ENCODE data around the gene CCDC60.

The CCDC60 gene

GRCh38 chr12:119373001-119373400 is 38.5 kb downstream of the CCDC60 start:
- no peaks in the 10 kb centered on the region for H3K9me3 ChIP-seq (ENCODE audit: control insufficient read depth, insufficient read depth, low read length)
- no peaks in the 10 kb centered on the region for H3K36me3 ChIP-seq (ENCODE audit: control insufficient read depth, insufficient read depth, low read length)
- H3K4me3 ChIP-seq (ENCODE audit: low read depth, low read length) = no peak overlapping the region
- no peaks in the 10 kb centered on the region for H3K27me3 ChIP-seq (ENCODE audit: control insufficient read depth, insufficient read depth, low read length)
- H3K4me1 ChIP-seq (ENCODE audit: control insufficient read depth, insufficient read depth, low read length) = no peaks in the 10 kb centered on the region
- no peak overlapping the region for H3K9ac ChIP-seq (ENCODE audit: low read depth, low read length)

GRCh38 chr12:119373666-119374065 is 39.1 kb downstream of the CCDC60 start:
- Histone ChIP-seq H3K27me3 (ENCODE audit: control insufficient read depth, insufficient read depth, low read length) (no peaks in the 10 kb centered on the region), H3K4me3 (ENCODE audit: low read depth, low read length) (no peak overlapping the region), H3K36me3 (ENCODE audit: control insufficient read depth, insufficient read depth, low read length) (no peaks in the 10 kb centered on the region), H3K9me3 (ENCODE audit: control insufficient read depth, insufficient read depth, low read length) (no peaks in the 10 kb centered on the region), H3K4me1 (ENCODE audit: control insufficient read depth, insufficient read depth, low read length) (no peaks in the 10 kb centered on the region), H3K9ac (ENCODE audit: low read depth, low read length) (no peak overlapping the region)

DNA sequence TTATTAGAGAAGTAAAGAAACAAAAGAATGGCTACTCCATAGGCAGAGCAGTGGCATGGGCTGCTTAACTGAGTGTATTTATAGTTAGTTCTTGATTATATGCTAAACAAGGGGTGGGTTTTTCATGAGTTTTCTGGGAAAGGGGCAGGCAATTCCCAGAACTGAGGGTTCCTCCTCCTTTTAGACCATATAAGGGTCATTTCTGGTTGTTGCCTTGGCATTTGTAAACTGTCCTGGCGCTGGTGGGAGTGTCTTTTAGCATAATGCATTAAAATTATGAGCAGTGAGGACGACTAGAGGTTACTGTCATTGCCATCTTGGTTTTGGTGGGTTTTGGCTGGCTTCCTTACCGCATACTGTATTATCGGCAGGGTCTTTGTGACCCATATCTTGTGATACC is 40.1 kb downstream of the CCDC60 start:
- H3K9me3 ChIP-seq (ENCODE audit: control insufficient read depth, insufficient read depth, low read length) = no peaks in the 10 kb centered on the region
- H3K4me1 ChIP-seq (ENCODE audit: control insufficient read depth, insufficient read depth, low read length) = no peaks in the 10 kb centered on the region
- H3K9ac ChIP-seq (ENCODE audit: low read depth, low read length) = no peak overlapping the region
- H3K4me3 ChIP-seq (ENCODE audit: low read depth, low read length) = no peak overlapping the region
- no peaks in the 10 kb centered on the region for H3K27me3 ChIP-seq (ENCODE audit: control insufficient read depth, insufficient read depth, low read length)
- H3K36me3 ChIP-seq (ENCODE audit: control insufficient read depth, insufficient read depth, low read length) = no peaks in the 10 kb centered on the region

DNA sequence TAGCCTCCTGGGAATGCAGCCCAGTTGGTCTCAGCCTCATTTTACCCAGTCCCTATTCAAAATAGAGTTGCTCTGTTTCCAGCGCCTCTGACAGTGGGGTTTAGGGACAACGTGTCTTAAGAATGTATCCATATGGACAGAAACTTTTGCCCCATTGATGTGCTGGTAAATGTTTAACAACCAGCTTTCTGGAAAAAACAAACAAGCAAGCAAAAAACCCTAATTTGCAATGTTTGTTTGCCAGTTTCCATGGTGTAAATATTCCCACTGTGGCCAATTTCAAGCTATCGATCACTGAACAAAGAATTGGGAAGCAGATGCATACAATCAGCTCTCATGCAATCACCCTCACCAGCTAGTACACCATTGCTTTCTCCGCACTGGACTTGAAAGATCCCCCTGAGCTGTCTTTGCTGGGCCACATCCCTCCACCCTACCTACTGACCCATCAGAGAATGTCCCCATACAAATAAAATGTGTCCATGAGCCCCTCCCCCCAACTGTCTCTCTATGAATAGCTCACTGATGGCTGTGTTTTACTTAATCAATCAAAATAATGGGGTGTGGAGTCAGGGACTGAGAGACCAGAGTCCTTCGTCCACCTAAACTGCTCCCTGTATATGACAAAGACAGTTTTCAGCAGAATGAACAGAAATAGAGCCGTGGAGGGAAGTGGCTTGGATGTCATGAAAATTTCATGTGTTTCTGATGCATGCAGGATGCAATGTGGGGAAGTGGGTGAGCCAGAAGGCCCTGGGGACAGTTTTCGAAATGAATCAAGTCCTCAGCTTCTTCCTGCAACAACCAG is 40.8 kb downstream of the CCDC60 start:
- Histone ChIP-seq H3K27me3 (ENCODE audit: control insufficient read depth, insufficient read depth, low read length) (no peaks in the 10 kb centered on the region), H3K4me3 (ENCODE audit: low read depth, low read length) (no peak overlapping the region), H3K4me1 (ENCODE audit: control insufficient read depth, insufficient read depth, low read length) (no peaks in the 10 kb centered on the region), H3K9me3 (ENCODE audit: control insufficient read depth, insufficient read depth, low read length) (no peaks in the 10 kb centered on the region), H3K36me3 (ENCODE audit: control insufficient read depth, insufficient read depth, low read length) (no peaks in the 10 kb centered on the region), H3K9ac (ENCODE audit: low read depth, low read length) (no peak overlapping the region)

DNA sequence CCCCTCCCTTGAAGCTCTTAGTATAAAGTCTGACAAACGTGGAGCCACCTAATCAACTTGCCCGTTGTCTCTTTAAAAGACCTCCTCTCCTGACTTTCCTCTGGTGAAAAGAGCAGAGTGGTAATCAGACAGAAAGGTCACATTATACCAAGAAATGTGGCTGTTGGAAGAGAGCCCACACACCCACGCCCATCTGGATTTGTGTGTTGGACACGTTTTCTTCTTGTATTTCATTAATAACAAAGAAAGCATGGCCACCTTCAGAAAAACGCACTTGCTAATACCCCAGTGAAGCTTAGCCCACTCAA is 41.3 kb downstream of the CCDC60 start:
- H3K9me3 ChIP-seq (ENCODE audit: control insufficient read depth, insufficient read depth, low read length) = no peaks in the 10 kb centered on the region
- H3K36me3 ChIP-seq (ENCODE audit: control insufficient read depth, insufficient read depth, low read length) = no peaks in the 10 kb centered on the region
- no peaks in the 10 kb centered on the region for H3K4me1 ChIP-seq (ENCODE audit: control insufficient read depth, insufficient read depth, low read length)
- no peak overlapping the region for H3K4me3 ChIP-seq (ENCODE audit: low read depth, low read length)
- no peak overlapping the region for H3K9ac ChIP-seq (ENCODE audit: low read depth, low read length)
- H3K27me3 ChIP-seq (ENCODE audit: control insufficient read depth, insufficient read depth, low read length) = no peaks in the 10 kb centered on the region

- Histone ChIP-seq H3K4me1 (ENCODE audit: control insufficient read depth, insufficient read depth, low read length) (no peaks in the 10 kb centered on the region), H3K9ac (ENCODE audit: low read depth, low read length) (no peak overlapping the region), H3K27me3 (ENCODE audit: control insufficient read depth, insufficient read depth, low read length) (no peaks in the 10 kb centered on the region), H3K36me3 (ENCODE audit: control insufficient read depth, insufficient read depth, low read length) (no peaks in the 10 kb centered on the region), H3K9me3 (ENCODE audit: control insufficient read depth, insufficient read depth, low read length) (no peaks in the 10 kb centered on the region), H3K4me3 (ENCODE audit: low read depth, low read length) (no peak overlapping the region)
Observed at GRCh38 chr12:119378903-119379302, 44.4 kb downstream of the CCDC60 start.

- H3K27me3 ChIP-seq (ENCODE audit: control insufficient read depth, insufficient read depth, low read length) = no peaks in the 10 kb centered on the region
- no peak overlapping the region for H3K4me3 ChIP-seq (ENCODE audit: low read depth, low read length)
- no peaks in the 10 kb centered on the region for H3K4me1 ChIP-seq (ENCODE audit: control insufficient read depth, insufficient read depth, low read length)
Observed at GRCh38 chr12:119381471-119382235, 47.1 kb downstream of the CCDC60 start.

GRCh38 chr12:119383206-119383605 is 48.7 kb downstream of the CCDC60 start:
- H3K27me3 ChIP-seq (ENCODE audit: control insufficient read depth, insufficient read depth, low read length) = no peaks in the 10 kb centered on the region
- no peak overlapping the region for H3K4me3 ChIP-seq (ENCODE audit: low read depth, low read length)
- no peak overlapping the region for H3K9ac ChIP-seq (ENCODE audit: low read depth, low read length)
- peaks cover 4% of the 10 kb centered on the region for H3K4me1 ChIP-seq (ENCODE audit: control insufficient read depth, insufficient read depth, low read length)
- H3K36me3 ChIP-seq (ENCODE audit: control insufficient read depth, insufficient read depth, low read length) = no peaks in the 10 kb centered on the region
- H3K9me3 ChIP-seq (ENCODE audit: control insufficient read depth, insufficient read depth, low read length) = no peaks in the 10 kb centered on the region

More at GRCh38 chr12:119381471-119382235, 47.1 kb downstream of the CCDC60 start:
- Histone ChIP-seq H3K36me3 (ENCODE audit: control insufficient read depth, insufficient read depth, low read length) (no peaks in the 10 kb centered on the region), H3K9me3 (ENCODE audit: control insufficient read depth, insufficient read depth, low read length) (no peaks in the 10 kb centered on the region), H3K9ac (ENCODE audit: low read depth, low read length) (no peak overlapping the region)

DNA sequence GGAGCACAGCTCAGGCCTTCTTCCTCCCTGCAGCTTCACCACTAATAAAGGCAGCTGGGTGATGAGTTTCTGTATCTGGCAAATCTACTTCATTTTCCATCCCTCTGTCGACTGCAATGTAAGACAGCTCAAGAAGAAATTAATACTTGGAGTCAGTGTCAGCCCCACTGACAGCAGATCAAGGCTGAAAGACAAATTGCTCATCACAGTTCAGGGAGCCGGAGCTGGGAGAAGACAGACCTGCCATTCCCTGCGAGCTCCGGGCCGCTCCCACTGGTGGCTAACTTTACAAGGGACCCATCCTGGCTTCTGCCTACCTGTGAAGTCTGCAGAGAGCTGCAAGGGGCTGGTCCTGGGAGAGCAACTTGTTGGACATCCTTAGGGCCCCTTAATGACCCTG is 49.8 kb downstream of the CCDC60 start:
- H3K9me3 ChIP-seq (ENCODE audit: control insufficient read depth, insufficient read depth, low read length) = no peaks in the 10 kb centered on the region
- no peak overlapping the region for H3K4me3 ChIP-seq (ENCODE audit: low read depth, low read length)
- no peaks in the 10 kb centered on the region for H3K36me3 ChIP-seq (ENCODE audit: control insufficient read depth, insufficient read depth, low read length)
- peaks cover 4% of the 10 kb centered on the region for H3K4me1 ChIP-seq (ENCODE audit: control insufficient read depth, insufficient read depth, low read length)
- no peak overlapping the region for H3K9ac ChIP-seq (ENCODE audit: low read depth, low read length)
- H3K27me3 ChIP-seq (ENCODE audit: control insufficient read depth, insufficient read depth, low read length) = no peaks in the 10 kb centered on the region

DNA sequence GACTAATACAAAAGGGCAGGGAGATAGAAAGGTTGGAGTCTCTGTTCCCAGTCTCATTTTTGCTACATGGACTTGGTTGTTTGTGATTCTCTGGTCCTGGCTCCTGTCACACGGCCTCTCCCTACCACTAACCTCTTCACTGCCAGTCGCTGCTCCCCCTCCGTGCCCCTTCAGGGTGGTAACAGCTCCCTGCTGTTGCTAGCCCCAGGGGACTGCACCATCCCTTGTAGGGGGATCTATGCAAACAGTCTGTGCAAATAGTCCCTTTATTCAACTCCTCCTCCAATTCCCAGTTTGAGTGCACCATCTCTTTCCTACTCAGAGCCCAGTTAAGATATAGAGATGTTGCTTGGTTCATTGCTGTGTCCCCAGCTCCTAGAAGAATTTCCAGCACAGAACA is 51.1 kb downstream of the CCDC60 start:
- Histone ChIP-seq H3K4me1 (ENCODE audit: control insufficient read depth, insufficient read depth, low read length) (peaks cover 9% of the 10 kb centered on the region), H3K9me3 (ENCODE audit: control insufficient read depth, insufficient read depth, low read length) (no peaks in the 10 kb centered on the region), H3K36me3 (ENCODE audit: control insufficient read depth, insufficient read depth, low read length) (no peaks in the 10 kb centered on the region), H3K9ac (ENCODE audit: low read depth, low read length) (no peak overlapping the region), H3K4me3 (ENCODE audit: low read depth, low read length) (no peak overlapping the region), H3K27me3 (ENCODE audit: control insufficient read depth, insufficient read depth, low read length) (no peaks in the 10 kb centered on the region)

GRCh38 chr12:119389687-119390086 is 55.2 kb downstream of the CCDC60 start:
- Histone ChIP-seq H3K4me3 (ENCODE audit: low read depth, low read length) (no peak overlapping the region), H3K36me3 (ENCODE audit: control insufficient read depth, insufficient read depth, low read length) (no peaks in the 10 kb centered on the region), H3K9ac (ENCODE audit: low read depth, low read length) (no peak overlapping the region), H3K27me3 (ENCODE audit: control insufficient read depth, insufficient read depth, low read length) (peaks cover 3% of the 10 kb centered on the region), H3K4me1 (ENCODE audit: control insufficient read depth, insufficient read depth, low read length) (peaks cover 14% of the 10 kb centered on the region), H3K9me3 (ENCODE audit: control insufficient read depth, insufficient read depth, low read length) (no peaks in the 10 kb centered on the region)

DNA sequence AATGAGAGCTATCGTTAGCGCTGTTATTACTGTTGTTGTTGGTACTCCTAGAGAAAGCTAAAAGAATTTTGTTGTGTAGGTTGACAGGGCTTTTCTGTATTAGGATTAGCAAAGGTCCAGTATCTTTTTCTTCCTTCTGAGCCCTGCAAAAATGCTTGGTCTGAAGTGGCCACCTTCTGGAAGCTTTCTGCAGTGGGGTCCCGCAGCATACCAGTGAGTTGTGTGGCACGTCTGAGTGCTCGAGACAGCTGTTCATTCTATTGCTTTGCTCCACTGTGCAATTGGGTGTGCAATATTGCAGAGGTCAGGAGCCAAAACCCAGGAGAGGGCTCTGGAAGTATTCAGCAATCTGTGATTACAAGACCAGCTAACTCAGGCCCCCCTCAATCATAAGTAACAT is 57.1 kb downstream of the CCDC60 start:
- no peak overlapping the region for H3K4me3 ChIP-seq (ENCODE audit: low read depth, low read length)

More for the DNA sequence above, 57.1 kb downstream of the CCDC60 start:
- Histone ChIP-seq H3K27me3 (ENCODE audit: control insufficient read depth, insufficient read depth, low read length) (peaks cover 3% of the 10 kb centered on the region), H3K9ac (ENCODE audit: low read depth, low read length) (no peak overlapping the region), H3K9me3 (ENCODE audit: control insufficient read depth, insufficient read depth, low read length) (no peaks in the 10 kb centered on the region), H3K36me3 (ENCODE audit: control insufficient read depth, insufficient read depth, low read length) (no peaks in the 10 kb centered on the region), H3K4me1 (ENCODE audit: control insufficient read depth, insufficient read depth, low read length) (peaks cover 14% of the 10 kb centered on the region)

Measured in iPS-15b (cell line).